Activated CD4-positive, CD25-positive, alpha-beta regulatory T cell treated with anti-CD3 and anti-CD28 coated beads, Interleukin-2, amount 50 U/mL, for 16 hours (primary cell): ENCODE data around the gene RNF40.

ENCODE experiments used
- DNase-seq: peaks from one replicate; pipeline ENCODE4 v3.0.0-alpha.2; 2020; ENCODE audit warnings: low read depth, low spot score

The RNF40 gene

DNA sequence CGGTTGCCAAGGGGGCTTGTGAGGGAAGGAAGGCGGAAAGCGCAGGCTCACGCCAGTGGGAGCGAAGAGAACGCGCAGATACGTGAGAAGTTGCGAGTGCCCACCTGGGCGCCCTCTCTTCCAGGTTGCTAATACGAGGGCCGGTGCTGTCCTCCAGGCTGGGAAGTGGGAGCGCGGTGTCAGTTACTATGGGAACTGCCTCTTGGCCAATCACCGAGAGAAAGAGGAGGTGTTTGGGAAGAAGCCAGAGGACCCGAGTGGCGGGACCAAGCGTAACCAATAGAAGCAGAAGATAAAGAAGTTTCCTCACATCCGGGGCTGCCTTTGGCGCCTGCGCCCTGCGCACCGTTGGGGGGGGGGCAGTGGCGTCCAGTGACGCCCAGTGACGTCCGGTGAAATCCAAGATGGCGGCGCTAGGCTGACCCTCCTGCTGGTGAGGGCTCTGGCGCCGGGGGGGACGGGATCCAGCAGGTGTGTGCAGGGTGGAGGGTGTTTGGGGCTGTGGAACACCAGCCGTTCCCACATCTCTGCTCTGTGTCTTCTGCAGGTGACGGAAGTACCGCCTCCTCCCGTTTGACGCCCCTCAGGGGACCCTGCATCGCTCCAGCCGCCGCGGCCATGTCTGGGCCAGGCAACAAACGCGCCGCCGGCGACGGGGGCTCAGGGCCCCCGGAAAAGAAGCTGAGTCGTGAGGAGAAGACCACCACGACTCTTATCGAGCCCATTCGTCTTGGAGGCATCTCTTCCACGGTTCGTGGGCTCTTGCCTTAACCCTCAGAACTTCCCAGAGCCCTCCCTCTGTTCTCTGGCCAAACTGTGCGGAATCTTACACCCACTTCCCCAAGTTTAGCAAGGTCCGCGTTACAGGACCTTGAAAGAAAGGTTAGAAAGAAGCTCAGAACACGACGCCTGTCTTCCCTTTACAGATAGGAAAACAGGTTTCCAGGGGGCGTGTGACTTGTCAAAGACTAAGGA is at the start of gene RNF40, which contains the start of gene CFAP119:
TSS of gene RNF40 (plus strand) at position 395 of the 975 bp plus-strand sequence. CDS start at position 619, 224 bp downstream.
TSS of gene CFAP119 (minus strand) at position 135 of the 975 bp plus-strand sequence. CDS start 314 bp downstream, outside the sequence.
- DNase-seq, result peak; percentile 82

GRCh38 chr16:30715750-30716445 is 46.2 kb upstream of the RNF40 start:
- no peak for DNase-seq

- no peak for DNase-seq
Observed at GRCh38 chr16:30720086-30720485, 42.0 kb upstream of the RNF40 start.

DNA sequence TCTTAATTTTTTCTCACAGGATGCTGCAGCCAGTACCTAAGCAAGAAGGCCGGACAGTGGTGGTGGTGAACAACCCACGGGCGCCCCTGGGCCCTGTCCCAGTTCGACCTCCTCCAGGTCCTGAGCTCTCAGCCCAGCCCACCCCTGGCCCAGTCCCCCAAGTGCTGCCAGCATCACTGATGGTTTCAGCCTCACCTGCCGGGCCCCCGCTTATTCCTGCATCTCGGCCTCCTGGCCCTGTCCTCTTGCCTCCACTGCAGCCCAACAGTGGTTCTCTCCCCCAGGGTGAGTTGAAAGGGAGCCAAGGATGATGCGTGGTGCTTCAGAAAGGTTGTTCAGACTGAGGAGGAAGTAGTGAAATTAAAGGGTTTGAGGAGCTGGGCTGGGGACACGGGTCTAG is 41.4 kb upstream of the RNF40 start:
- DNase-seq, result no peak

DNA sequence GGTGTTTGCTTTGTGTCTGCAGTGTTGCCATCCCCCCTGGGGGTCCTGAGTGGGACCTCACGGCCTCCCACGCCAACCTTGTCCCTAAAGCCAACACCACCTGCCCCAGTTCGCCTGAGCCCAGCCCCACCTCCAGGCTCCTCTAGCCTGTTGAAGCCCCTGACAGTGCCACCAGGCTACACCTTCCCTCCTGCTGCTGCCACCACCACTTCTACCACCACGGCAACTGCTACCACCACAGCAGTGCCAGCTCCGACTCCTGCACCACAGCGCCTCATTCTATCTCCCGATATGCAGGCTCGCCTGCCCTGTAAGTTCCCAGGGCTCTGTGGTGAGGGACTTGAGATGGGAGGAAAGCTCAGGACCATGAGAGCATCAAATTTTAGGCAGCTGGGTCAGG is 41.0 kb upstream of the RNF40 start:
- DNase-seq, result no peak

GRCh38 chr16:30721606-30722005 is 40.5 kb upstream of the RNF40 start:
- DNase-seq, result no peak

GRCh38 chr16:30722443-30722842 is 39.7 kb upstream of the RNF40 start:
- no peak for DNase-seq

- DNase-seq, result no peak
Observed at GRCh38 chr16:30722916-30723315, 39.2 kb upstream of the RNF40 start.

DNA sequence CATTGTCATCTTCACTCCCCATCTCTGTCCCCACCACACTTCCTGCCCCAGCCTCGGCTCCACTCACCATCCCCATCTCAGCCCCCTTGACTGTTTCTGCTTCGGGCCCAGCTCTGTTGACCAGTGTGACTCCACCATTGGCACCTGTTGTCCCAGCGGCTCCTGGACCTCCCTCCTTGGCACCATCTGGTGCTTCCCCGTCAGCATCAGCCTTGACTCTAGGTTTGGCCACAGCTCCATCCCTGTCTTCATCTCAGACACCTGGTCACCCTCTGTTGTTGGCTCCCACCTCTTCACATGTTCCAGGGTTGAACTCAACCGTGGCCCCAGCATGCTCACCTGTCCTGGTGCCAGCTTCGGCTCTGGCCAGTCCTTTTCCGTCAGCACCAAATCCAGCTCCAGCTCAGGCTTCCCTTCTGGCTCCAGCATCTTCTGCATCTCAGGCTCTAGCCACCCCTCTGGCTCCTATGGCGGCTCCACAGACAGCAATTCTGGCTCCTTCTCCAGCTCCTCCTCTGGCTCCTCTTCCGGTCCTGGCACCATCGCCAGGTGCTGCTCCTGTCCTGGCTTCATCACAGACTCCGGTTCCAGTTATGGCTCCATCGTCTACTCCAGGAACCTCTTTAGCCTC is 38.3 kb upstream of the RNF40 start:
- DNase-seq, result no peak

GRCh38 chr16:30724641-30725417 is 37.3 kb upstream of the RNF40 start:
- no peak for DNase-seq

DNA sequence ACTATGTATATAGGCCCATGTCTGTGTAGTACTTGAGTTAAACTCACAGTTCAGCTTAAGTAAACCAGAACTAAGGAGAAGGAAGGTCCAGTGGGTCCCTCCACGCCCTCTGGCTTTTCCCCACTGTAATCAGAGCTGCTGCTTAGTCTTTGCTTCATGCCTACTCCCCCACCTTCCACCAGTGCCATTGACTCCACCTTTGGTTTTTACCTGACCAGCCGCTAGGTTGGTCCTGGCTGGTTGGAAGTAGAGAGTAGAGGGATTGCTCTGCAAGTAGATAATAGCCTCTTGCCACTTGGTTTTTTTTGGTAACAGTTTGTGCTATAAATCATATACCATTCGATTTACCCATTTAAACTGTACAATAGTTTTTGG is 36.7 kb upstream of the RNF40 start:
- DNase-seq, result no peak

GRCh38 chr16:30728321-30728720 is 33.8 kb upstream of the RNF40 start:
- no peak for DNase-seq

GRCh38 chr16:30728899-30729672 is 33.0 kb upstream of the RNF40 start:
- no peak for DNase-seq

- DNase-seq, result no peak
Observed at GRCh38 chr16:30731411-30731810, 30.7 kb upstream of the RNF40 start.

DNA sequence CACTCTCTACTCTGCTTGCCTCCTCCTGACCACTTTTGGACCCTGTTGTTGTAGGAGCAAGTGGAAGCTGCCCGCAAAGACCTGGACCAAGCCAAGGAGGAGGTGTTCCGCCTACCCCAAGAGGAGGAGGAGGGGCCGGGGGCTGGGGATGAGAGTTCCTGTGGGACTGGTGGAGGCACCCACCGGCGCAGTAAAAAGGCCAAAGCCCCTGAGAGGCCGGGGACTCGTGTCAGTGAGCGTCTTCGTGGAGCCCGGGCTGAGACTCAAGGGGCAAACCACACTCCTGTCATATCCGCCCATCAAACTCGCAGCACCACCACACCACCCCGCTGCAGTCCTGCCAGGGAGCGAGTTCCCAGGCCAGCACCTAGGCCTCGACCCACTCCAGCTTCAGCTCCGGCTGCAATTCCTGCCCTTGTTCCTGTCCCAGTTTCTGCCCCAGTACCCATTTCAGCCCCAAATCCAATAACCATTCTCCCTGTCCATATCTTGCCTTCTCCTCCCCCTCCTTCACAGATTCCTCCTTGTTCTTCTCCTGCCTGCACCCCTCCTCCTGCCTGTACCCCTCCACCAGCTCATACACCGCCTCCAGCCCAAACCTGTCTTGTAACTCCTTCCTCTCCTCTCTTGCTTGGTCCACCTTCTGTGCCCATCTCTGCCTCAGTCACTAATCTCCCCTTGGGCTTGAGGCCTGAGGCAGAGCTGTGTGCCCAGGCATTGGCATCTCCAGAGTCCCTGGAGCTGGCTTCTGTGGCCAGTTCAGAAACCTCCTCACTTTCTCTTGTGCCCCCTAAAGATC is 24.9 kb upstream of the RNF40 start:
- DNase-seq, result no peak

DNA sequence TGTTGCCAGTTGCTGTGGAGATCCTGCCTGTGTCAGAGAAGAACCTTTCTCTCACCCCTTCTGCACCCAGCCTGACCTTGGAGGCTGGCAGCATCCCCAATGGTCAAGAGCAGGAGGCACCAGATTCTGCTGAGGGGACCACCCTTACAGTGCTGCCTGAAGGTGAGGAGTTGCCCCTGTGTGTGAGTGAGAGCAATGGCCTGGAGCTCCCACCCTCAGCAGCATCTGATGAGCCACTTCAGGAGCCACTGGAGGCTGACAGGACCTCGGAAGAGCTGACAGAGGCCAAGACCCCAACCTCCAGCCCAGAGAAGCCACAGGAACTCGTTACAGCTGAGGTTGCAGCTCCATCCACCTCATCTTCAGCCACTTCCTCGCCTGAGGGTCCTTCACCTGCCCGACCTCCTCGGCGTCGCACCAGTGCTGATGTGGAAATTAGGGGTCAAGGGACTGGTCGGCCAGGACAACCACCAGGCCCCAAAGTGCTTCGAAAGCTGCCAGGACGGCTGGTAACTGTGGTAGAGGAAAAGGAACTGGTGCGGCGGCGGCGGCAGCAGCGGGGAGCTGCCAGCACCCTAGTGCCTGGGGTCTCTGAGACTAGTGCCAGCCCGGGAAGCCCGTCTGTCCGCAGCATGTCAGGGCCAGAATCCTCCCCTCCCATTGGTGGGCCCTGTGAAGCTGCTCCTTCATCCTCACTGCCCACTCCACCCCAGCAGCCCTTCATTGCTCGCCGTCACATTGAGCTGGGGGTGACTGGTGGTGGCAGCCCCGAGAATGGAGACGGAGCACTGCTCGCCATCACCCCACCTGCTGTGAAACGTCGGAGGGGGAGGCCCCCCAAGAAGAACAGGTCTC is 24.1 kb upstream of the RNF40 start:
- no peak for DNase-seq

- DNase-seq, result no peak
Observed at GRCh38 chr16:30738984-30739951, 22.9 kb upstream of the RNF40 start.
